ENCODE measurements around the gene SNAP47. TPM values are rescaled to one million over a fixed set of nuclear protein-coding genes. Genes with fewer than 3 reads are reported as not detected.
A peak's percentile ranks its signal among the peaks of the same experiment; 100 is the strongest.

SNAP47 gene
- total RNA-seq, 4 donors from 2014 or later, result 25.7 to 71.0 (median 38.4) TPM

- no peak for DNase-seq
- no peak for TF ChIP-seq CTCF (IDR thresholded peaks at IDR 0.05)
- no peak for TF ChIP-seq POLR2A (IDR thresholded peaks at IDR 0.05)
- H3K4me1 ChIP-seq, result peaks cover 0 to 28% (median 7%) of the 10 kb centered on the region in 4 donors
- no peak overlapping the region for H3K4me3 ChIP-seq
- no peaks in the 10 kb centered on the region for H3K9me3 ChIP-seq
- no peaks in the 10 kb centered on the region for H3K27me3 ChIP-seq
- H3K36me3 ChIP-seq, result peaks cover 0 to 11% (median 0%) of the 10 kb centered on the region in 3 donors
- no peak overlapping the region for H3K27ac ChIP-seq
Measured at GRCh38 chr1:227757781-227758180, 22.5 kb downstream of the SNAP47 start.

GRCh38 chr1:227758366-227758765 lies 23.1 kb downstream of the SNAP47 start:
- Histone ChIP-seq H3K27me3 (no peaks in the 10 kb centered on the region), H3K4me1 (peaks cover 0 to 28% (median 9%) of the 10 kb centered on the region in 4 donors), H3K27ac (no peak overlapping the region), H3K4me3 (no peak overlapping the region), H3K9me3 (no peaks in the 10 kb centered on the region), H3K36me3 (peaks cover 0 to 11% (median 0%) of the 10 kb centered on the region in 3 donors)
- DNase-seq, result no peak
- TF ChIP-seq CTCF (IDR thresholded peaks at IDR 0.05) (no peak), POLR2A (IDR thresholded peaks at IDR 0.05) (no peak)

- Histone ChIP-seq H3K9me3 (no peaks in the 10 kb centered on the region), H3K27ac (peak overlapping the region in 3 of 4 donors; percentile 20 to 66 (median 58)), H3K27me3 (no peaks in the 10 kb centered on the region), H3K36me3 (peaks cover 0 to 11% (median 0%) of the 10 kb centered on the region in 3 donors), H3K4me3 (no peak overlapping the region), H3K4me1 (peaks cover 0 to 19% (median 9%) of the 10 kb centered on the region in 4 donors)
- no peak for TF ChIP-seq POLR2A (IDR thresholded peaks at IDR 0.05)
- no peak for TF ChIP-seq CTCF (IDR thresholded peaks at IDR 0.05)
- DNase-seq, result peak in 2 of 3 donors; percentile 49 to 62
Measured at GRCh38 chr1:227759341-227760300, 24.4 kb downstream of the SNAP47 start.

GRCh38 chr1:227760377-227760776 lies 25.1 kb downstream of the SNAP47 start:
- Histone ChIP-seq H3K9me3 (no peaks in the 10 kb centered on the region), H3K4me3 (no peak overlapping the region), H3K27me3 (no peaks in the 10 kb centered on the region), H3K4me1 (peaks cover 0 to 19% (median 9%) of the 10 kb centered on the region in 4 donors), H3K36me3 (peaks cover 0 to 11% (median 0%) of the 10 kb centered on the region in 3 donors), H3K27ac (peak overlapping the region in 3 of 4 donors; percentile 11 to 66 (median 58))
- peak in 1 of 3 donors; percentile 20 for DNase-seq
- TF ChIP-seq CTCF (IDR thresholded peaks at IDR 0.05) (no peak), POLR2A (IDR thresholded peaks at IDR 0.05) (no peak)

- H3K4me3 ChIP-seq, result no peak overlapping the region
- H3K36me3 ChIP-seq, result peaks cover 0 to 12% (median 0%) of the 10 kb centered on the region in 3 donors
- no peaks in the 10 kb centered on the region for H3K27me3 ChIP-seq
- peaks cover 0 to 27% (median 13%) of the 10 kb centered on the region in 4 donors for H3K4me1 ChIP-seq
- peak in 1 of 3 donors; percentile 44 for DNase-seq
- peak overlapping the region in 1 of 4 donors; percentile 36 for H3K27ac ChIP-seq
- no peaks in the 10 kb centered on the region for H3K9me3 ChIP-seq
- TF ChIP-seq CTCF (IDR thresholded peaks at IDR 0.05), result no peak
- no peak for TF ChIP-seq POLR2A (IDR thresholded peaks at IDR 0.05)
Measured at GRCh38 chr1:227761621-227762230, 26.5 kb downstream of the SNAP47 start.
